ENCODE data around the gene NCKAP5L.

Gene NCKAP5L

DNA sequence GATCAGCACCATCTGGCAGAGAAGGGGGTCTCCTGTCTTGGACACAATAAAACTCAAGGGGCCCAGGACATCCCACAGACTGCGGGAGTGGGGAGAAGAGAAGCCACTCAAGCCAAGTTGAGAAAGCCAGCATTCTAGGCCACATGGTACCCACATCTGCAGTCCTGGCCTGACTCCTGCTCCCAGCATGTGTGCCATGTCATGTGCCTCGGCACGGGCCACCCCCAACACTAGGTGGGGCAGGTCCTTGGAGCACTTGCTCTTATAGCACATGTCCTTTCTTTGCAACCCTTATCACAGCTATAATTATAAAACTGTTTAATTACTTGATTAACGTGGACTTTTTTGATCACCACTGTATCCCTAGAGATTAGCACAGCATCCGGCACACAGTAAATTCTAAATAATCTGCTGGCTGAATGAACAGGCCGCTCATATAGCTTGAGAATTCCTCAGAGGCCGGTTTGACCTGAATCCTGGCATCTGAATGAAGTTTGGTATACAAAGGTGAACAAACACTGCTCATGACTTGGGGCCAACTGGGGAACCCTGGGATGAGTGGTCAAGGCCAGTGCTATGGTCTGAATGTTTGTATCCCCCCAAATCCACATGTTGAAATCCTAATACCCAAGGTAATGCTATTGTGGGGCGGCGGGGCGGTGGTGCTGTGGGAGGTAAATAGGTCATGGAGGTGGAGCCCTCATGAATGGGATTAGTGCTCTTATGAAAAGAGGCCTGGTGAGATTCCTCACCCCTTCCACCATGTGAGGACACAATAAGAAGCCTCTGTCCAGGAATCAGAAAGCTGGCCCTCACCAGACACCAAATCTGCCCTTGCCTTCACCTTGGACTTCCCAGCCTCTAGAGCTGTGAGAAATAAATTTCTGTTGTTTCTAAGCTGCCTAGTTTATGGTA lies 6.6 kb downstream of the NCKAP5L start:
- no peak overlapping the region for H3K27ac ChIP-seq
- DNase-seq (ENCODE audit: low spot score) = no peak
- H3K4me3 ChIP-seq = no peak overlapping the region
- TF ChIP-seq, protein P1, sequence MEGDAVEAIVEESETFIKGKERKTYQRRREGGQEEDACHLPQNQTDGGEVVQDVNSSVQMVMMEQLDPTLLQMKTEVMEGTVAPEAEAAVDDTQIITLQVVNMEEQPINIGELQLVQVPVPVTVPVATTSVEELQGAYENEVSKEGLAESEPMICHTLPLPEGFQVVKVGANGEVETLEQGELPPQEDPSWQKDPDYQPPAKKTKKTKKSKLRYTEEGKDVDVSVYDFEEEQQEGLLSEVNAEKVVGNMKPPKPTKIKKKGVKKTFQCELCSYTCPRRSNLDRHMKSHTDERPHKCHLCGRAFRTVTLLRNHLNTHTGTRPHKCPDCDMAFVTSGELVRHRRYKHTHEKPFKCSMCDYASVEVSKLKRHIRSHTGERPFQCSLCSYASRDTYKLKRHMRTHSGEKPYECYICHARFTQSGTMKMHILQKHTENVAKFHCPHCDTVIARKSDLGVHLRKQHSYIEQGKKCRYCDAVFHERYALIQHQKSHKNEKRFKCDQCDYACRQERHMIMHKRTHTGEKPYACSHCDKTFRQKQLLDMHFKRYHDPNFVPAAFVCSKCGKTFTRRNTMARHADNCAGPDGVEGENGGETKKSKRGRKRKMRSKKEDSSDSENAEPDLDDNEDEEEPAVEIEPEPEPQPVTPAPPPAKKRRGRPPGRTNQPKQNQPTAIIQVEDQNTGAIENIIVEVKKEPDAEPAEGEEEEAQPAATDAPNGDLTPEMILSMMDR (IDR thresholded peaks at IDR 0.05) = no peak

DNA sequence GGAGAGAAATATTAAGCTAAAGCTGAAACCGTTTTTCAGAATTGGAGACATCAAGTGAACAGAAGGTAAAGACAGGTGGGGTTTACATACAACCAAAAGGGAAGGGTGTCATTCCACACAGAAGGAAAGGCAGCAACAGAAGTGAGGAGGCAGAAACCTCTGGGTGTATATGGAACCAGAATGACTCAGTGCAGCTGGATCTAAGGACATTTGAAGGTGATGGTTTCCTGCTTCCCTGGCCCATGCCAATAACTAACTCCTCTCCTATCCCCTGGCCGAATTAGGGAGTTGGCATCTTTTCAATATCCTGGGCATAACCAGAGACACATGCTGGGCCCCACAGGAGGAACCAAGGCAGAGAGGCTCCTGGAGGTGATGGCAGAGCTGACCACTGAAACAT lies 8.4 kb downstream of the NCKAP5L start:
- H3K27ac ChIP-seq = no peak overlapping the region
- DNase-seq (ENCODE audit: low spot score) = no peak
- TF ChIP-seq, protein P1 (IDR thresholded peaks at IDR 0.05) = no peak
- no peak overlapping the region for H3K4me3 ChIP-seq

DNA sequence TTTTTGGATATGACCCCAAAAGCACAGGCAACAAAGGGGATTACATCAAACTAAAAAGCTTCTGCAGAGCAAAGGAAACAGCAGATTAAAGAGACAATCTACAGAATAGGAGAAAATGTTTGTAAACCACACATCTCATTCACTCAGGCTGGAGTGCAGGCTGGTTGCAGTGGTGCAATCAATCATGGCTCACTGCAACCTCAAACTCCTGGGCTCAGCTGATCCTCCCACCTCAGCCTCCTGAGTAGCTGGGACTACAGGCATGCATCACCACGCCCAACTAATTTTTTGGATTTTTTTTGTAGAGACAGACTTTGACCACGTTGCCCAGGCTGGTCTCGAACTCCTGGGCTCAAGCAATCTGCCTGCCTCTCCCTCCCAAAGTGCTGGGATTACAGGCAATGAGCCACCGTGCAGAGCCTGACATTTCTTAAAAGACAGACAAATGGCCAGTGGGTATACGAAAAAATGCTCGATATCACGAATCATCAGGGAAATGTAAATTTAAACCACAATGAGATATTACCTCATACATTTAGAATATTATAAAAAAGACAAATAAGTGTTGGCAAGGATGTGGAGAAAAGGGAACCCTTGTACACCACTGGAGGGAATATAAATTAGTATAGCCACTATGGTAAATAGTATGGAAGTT lies 9.8 kb downstream of the NCKAP5L start:
- Histone ChIP-seq H3K27ac (no peak overlapping the region), H3K4me3 (no peak overlapping the region)
- DNase-seq (ENCODE audit: low spot score) = no peak
- TF ChIP-seq, protein P1 (IDR thresholded peaks at IDR 0.05) = no peak

DNA sequence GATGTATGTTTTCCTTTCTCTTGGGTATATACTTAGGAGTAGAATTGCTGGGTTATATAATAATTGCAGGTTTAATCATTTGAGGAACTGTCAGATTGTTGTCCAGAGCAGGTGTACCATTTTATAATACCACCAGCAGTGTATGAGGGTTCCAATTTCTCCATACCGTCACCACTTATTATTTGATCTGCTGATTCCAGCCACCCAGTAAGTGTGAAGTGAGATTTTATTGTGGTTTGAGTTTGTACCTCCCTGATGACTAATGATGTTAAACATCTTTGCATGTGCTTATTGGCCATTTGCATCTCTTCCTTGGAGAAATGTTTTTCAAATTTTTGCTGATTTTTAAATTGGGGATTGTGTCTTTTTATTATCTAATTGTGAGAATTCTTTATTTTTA lies 15.1 kb downstream of the NCKAP5L start:
- TF ChIP-seq, protein P1 (IDR thresholded peaks at IDR 0.05) = no peak
- H3K27ac ChIP-seq = no peak overlapping the region
- DNase-seq (ENCODE audit: low spot score) = no peak
- H3K4me3 ChIP-seq = no peak overlapping the region

DNA sequence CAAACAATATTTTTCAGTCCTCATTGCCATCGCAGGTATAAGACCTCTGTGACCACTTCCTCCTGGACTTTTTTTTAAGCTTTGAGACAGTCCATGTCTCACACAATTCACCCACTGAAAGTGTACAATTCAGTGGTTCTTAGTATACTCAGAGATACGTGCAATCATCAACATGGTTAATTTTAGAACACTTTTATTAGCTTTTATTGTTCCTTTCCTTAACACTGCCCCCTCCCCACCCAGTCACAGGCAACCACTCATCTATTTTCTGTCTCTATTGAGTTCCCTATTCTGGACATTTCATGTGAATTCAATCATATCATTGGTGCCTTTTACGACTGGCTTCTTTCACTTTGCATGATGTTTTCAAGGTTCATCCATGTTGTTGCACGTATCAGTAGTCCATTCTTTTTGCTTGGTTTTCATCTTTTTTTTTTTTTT lies 16.2 kb downstream of the NCKAP5L start:
- no peak for DNase-seq (ENCODE audit: low spot score)
- TF ChIP-seq, protein P1 (IDR thresholded peaks at IDR 0.05) = no peak
- H3K27ac ChIP-seq = no peak overlapping the region
- no peak overlapping the region for H3K4me3 ChIP-seq

DNA sequence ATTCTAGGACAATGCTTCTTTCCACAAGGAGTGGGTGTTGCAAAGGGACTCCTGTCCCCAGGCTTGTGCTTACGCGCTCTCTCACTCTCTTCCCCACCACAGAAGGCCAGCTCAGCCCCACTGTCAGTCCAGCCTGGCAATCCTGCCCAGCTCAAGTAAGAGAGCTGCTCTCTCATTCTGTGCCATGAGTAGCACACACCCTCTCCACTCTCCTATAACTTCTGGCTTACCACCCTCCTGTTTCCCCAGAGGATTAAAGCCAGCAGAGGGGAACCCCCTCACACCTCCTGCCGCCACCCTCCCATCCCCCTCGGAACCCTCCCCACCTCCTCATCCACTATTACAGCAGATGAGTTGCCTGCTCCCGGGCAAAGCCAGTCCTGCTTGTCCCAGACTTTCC lies 17.1 kb downstream of the NCKAP5L start:
- Histone ChIP-seq H3K27ac (peak overlapping the region in 1 of 2 donors; percentile 13), H3K4me3 (no peak overlapping the region)
- DNase-seq (ENCODE audit: low spot score) = no peak
- TF ChIP-seq, protein P1 (IDR thresholded peaks at IDR 0.05) = no peak
